Skin of body (tissue), 2 donors: Measurements from ENCODE around the gene PRPF19. TPM values are rescaled to one million over a fixed set of nuclear protein-coding genes. Genes with fewer than 3 reads are reported as not detected.

Source experiments
- DNase-seq: peaks from one replicate; lab custom pipeline; 2025; lab: John Stamatoyannopoulos, UW
- total RNA-seq: library from RNA; depleted of rRNA; stranded (reverse); fragments of >200 nt; gene quantifications from one replicate; pipeline ENCODE4 v1.2.3, GENCODE V29; 2014

The PRPF19 gene
- total RNA-seq, 1 donor from 2014 or later = 31.7 TPM

DNA sequence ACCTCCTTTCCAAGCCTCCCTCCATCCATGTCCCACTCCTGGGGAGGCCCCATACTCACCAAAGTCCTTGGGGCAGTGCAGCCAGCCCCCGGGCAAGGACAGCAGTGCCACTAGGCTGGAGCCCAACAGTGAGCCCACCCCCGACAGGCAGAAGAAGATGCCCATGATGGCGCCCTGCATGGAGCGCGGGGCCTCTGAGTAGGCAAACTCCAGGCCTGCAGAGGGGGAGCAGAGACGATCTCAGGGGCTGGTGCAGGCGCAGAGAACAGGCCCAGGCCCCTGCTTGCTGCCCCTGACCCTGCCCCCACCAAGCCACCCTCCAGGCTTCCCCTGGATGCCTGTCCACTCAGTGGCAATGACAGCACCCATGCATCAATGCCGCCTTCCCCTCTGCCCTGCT lies 31.4 kb upstream of the PRPF19 start:
- no peak for DNase-seq

DNA sequence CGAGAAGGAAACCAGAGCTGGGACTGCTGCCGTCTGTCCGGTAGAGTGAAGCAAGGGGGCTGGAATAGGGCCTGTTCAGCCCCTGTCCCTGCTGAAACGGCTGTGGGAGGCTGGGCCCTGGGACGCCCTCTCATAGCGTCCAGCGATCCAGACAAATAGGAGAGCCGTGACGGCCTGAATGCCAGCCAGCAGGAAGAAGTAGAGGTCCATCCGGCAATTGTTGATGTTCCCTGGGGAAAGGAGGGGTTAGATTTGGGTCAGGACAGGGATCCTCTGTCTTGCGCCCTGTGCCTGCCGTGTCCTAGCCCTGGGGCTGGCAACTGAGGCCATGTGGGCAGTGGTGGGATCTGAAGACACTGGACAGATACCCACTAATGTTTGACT lies 30.8 kb upstream of the PRPF19 start:
- DNase-seq = no peak

DNA sequence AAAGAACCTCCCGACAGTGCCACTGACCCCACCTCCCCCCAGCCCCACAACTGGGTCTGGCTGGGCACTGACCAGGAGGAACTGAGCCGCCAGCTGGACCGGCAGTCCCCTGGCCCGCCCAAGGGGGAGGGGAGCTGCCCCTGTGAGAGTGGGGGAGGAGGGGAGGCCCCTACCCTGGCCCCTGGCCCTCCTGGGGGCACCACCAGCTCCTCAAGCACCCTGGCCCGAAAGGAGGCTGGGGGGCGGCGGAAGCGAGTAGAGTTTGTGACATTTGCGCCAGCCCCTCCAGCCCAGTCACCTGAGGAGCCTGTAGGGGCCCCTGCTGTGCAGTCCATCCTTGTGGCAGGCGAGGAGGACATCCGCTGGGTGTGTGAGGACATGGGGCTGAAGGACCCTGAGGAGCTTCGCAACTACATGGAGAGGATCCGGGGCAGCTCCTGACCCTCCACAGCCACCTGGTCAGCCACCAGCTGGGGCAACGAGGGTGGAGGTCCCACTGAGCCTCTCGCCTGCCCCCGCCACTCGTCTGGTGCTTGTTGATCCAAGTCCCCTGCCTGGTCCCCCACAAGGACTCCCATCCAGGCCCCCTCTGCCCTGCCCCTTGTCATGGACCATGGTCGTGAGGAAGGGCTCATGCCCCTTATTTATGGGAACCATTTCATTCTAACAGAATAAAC lies 30.2 kb upstream of the PRPF19 start:
- DNase-seq = no peak

DNA sequence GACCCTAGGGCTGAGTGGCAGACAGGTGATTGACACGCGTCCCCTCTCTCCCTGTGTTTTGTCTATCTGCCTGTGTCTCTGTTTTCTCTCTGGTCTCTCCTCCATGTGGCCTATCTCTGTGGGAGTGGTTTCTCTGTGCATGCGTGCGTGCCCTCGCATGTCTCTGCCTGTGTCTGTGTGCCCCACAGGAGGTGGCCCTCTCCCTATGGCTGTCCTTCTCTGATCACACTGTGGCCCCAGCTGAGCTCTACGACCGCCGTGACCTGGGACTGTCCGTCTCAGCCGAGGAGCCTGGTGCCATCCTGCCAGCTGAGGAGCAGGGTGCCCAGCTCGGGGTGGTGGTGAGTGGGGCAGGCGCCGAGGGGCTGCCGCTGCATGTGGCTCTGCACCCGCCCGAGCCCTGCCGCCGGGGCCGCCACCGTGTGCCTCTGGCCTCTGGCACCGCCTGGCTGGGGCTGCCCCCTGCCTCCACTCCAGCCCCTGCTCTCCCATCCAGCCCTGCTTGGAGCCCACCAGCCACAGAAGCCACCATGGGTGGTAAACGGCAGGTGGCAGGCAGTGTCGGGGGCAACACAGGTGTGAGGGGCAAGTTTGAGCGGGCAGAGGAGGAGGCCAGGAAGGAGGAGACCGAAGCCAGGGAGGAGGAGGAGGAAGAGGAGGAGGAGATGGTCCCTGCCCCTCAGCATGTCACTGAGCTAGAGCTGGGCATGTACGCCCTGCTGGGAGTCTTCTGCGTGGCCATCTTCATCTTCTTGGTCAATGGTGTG lies 29.5 kb upstream of the PRPF19 start:
- no peak for DNase-seq

DNA sequence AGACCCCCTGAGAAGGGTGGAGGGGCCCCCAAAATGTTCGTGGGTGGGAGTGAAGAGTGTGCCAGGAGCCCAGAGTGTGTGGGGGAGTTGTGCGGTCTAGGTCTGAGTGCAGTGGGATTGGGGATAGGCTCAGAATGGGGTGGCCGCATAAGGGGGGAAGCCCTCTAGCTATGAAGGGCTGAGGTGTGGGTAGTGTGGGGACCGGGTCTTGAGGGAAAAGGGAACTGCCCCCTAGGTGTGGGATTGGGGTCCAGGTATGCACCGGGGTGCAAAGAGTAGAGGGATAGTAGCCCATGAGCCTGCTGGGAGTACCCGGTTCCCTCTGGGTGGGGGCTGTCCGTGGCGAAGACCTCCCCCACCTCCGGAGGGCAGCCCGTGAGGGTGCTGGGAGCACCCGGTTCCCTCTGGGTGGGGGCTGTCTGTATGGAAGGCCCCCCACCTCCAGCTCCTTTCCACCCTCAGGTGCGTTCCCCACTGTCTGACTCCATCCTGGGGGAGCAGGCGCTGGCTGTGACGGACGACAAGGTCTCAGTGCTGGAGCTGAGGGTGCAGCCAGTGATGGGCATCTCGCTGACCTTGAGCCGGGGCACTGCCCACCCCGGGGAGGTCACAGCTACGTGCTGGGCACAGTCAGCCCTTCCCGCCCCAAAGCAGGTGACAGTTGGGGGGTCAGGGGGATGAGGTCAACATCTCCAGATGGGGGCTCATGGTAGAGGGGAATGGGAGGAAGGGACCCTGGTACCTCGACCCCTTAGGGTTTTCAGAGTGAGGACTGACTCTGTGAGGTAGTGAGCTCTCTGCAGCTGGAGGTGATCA lies 28.6 kb upstream of the PRPF19 start:
- no peak for DNase-seq

DNA sequence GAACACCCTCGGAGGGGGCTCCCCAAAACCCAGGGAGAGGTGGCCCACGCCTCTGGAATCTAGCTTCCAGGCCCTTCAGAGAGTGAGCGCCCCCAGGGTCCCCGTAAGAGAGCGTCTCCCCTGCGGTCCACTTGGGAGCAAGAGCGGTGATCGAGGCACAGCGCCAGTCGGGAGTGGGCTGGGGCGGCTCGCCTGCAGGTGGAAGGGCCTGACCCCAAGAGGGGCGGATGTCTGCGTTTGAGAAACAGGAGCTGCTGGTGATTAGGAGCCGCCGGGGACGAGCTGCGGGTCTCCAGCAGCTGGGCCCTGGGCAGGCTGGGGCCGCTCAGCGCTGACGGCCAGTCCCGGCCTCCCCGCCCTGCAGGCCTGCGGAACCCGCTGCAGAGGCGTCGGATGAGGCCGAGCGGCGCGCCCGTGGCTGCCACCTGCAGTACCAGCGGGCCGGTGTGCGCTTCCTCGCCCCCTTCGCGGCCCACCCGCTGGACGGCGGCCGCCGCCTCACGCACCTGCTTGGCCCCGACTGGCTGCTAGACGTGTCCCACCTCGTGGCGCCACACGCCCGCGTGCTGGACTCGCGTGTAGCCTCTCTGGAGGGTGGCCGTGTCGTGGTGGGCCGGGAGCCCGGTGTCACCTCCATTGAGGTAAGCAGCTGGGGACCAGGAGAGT lies 27.9 kb upstream of the PRPF19 start:
- DNase-seq = no peak

DNA sequence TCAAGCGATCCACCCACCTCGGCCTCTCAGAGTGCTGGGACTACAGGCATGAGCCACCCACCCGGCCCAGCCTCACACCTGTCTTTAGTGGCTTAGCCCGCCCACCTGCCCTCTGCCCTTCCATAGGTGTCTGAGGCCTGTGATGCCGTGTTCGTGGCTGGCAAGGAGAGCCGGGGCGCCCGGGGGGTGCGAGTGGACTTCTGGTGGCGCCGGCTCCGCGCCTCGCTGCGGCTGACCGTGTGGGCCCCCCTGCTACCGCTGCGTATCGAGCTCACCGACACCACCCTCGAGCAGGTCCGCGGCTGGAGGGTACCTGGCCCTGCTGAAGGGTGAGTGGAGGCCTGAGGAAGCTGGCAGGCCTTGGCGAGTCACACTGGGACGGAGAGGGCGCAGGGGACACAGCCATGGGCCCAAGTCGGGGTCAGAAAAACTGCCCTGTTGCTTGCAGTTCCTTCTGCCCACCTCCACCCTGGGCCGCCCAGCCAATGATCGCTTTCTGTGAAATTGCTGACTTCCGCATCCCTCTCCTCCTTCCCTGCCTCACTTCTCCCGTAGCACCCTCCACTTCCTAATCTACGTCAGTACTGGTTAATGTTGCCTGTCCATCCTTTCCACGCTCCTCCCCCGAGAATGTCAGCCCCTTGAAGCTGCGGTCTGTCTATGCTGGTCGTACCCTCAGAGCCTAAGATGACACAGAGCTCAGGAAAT lies 27.2 kb upstream of the PRPF19 start:
- DNase-seq = no peak

DNA sequence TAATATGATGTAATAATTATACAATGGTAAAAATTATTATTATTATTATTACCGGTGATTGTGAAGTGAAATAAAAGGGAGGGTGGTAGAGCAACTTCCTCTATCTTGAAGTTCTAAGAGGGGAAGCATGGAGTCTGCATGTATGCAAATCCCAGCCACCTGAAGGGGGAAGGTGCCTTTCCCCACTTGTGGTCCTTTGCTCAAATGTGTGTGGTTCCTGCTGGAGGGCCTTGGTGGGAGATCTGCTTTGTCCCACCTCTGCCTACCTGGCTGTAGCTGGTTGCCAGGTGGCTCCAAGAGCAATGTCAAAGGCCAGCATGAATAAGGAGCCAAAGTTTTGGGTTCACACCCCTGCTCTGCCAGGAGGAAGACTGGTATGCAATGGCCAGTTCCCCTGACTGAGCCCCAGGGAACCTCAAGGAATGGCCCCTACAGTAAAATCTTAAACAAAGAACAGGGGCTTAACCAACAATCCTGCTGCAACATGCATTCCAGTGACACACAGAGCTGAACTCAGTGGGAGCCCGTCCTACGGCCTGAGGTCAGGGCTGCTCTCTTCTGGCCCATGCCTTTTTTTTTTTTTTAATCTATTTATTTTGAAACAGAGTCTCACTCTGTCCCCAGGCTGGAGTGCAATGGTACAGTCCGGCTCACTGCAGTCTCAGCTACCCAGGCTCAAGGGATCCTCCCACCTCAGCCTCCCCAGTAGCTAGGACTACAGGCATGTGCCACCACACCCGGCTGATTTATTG lies 26.4 kb upstream of the PRPF19 start:
- DNase-seq = no peak

DNA sequence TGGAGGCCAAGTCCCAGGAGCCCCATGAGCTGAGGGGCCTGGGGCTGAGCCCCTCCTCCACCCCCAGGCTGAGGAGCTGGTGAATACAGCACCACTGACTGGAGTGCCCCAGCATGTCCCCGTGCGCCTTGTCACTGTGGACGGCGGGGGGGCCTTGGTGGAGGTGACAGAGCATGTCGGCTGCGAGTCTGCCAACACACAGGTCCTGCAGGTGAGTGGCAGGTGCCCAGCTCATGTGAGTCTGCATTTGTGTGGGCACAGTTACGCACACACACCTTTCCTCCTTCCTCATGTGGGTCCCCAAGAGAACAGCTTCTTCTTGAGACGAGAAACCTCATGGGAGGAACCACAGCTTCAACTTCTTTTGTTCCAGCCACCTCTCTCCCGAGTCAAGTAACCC lies 25.5 kb upstream of the PRPF19 start:
- no peak for DNase-seq

DNA sequence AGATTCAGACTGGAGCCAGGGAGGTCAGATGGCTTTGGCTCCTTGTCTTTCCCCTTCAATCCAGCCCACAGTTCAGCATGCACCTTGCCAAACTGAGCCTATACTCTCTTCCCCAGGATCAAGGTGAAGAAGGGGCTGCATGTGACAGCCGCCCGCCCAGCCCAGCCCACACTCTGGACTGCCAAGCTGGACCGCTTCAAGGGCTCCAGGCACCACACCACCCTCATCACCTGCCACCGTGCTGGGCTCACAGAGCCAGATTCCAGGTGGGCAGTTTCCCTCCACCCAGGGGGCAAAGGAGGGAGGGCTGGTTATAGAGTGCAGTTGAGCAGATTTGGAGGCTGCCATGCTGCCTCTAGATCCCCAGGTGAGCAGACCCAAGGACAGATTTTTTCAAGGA lies 24.0 kb upstream of the PRPF19 start:
- DNase-seq = no peak

DNA sequence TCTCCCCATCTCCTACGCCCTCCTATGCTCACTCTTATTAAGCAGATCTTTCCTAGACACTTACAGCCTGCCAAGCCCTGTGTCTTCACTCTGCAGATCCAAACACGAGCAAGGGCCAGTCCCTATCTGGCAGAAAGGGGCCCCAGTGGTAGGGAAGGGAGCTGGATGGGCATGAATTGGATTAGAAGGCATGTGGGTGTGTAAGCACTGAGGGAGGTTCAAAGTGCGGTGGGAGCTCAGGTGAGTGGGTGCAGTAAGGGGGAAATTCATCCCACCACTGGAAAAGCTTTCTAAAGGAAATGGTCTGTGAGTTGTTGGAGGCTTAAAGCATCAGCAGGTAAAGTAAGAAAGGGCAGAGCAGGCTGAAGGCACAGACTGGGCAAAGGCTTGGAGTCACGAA lies 23.4 kb upstream of the PRPF19 start:
- DNase-seq = no peak

DNA sequence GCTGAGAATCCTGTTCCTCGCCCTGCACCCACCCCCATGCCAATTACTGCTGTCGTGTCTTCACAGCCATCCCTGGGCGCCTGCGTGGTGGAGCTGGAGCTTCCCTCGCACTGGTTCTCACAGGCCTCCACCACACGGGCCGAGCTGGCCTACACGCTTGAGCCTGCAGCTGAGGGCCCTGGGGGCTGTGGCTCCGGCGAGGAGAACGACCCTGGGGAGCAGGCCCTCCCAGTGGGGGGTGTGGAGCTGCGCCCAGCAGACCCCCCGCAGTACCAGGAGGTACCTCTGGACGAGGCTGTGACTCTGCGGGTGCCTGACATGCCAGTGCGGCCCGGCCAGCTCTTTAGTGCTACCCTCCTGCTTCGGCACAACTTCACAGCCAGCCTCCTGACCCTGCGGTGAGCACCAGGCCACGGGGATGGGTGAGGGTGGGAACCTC lies 22.2 kb upstream of the PRPF19 start:
- DNase-seq = no peak

DNA sequence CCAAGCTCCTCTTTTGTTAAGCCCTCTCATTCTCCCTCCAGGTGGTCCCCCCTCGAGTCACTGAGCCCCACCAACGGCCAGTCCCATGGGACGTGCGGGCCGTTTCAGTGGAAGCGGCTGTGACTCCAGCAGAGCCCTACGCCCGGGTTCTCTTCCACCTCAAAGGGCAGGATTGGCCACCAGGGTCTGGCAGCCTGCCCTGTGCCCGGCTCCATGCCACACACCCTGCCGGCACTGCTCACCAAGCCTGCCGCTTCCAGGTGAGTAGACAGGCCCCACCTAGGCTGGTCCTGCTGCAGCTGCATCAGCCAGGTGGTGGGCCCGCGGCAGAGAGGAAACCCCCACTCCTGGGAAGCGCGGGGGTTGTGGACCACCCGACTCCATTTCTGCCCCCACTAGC lies 21.2 kb upstream of the PRPF19 start:
- DNase-seq = no peak

DNA sequence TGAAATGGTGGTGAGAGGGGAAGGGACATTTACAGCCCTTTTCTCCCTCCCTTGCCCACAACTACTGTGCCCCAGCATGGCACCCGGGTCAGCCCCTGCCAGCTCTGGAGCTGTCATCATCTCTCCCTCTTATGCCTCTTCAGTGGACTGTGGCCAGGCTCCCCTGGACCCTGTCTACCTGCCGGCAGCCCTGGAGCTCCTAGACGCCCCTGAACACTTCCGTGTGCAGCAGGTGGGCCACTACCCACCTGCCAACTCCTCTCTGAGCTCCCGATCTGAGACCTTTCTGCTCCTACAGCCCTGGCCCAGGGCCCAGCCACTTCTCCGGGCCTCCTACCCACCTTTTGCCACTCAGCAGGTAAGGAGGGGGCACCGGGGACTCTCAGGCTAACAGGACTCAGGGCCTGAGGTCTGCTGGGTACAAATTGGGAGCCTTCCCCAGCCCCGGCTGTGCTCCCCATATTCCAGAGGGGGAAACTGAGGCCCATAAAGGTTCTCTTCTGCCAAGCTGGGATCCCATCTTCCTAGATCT lies 20.7 kb upstream of the PRPF19 start:
- DNase-seq = no peak

DNA sequence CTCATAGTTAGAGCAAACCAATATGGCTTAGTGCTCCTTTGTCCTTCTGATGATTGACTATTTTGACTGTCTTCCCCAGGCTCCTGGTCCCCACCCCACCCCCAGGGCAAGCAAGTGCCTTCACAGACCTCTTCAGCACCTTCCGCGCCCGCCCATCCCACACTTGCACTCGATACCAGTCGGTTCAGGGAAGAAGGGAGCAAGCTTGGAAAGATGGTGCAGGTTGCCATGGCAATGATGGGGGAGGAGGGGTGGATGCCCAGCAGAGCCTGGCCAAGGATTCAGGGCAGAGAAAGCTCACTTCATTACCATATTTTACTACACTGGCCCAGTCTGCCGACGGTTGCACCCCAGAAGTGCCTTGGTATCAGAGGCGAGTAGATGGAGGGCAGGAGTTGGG lies 20.1 kb upstream of the PRPF19 start:
- DNase-seq = no peak

DNA sequence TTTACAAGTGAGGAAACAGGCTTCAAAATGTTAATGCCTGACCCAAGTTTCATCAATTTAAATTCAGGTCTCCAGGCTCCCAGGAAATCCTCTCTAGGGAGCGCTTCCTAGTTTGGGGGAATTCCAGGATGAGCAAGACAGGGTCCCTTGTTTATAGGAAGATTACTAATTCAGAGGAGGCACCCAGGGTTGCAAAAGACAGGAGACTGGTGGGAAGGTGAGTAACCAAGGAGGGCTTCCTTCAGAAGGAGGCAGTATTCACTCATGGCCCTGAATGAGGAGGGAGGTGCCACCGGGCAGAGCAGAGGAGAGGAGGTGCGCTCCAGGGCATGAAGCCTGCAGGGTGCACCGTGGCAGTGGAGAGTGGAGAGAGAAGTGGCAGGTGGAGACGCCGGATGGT lies 19.5 kb upstream of the PRPF19 start:
- DNase-seq = no peak

DNA sequence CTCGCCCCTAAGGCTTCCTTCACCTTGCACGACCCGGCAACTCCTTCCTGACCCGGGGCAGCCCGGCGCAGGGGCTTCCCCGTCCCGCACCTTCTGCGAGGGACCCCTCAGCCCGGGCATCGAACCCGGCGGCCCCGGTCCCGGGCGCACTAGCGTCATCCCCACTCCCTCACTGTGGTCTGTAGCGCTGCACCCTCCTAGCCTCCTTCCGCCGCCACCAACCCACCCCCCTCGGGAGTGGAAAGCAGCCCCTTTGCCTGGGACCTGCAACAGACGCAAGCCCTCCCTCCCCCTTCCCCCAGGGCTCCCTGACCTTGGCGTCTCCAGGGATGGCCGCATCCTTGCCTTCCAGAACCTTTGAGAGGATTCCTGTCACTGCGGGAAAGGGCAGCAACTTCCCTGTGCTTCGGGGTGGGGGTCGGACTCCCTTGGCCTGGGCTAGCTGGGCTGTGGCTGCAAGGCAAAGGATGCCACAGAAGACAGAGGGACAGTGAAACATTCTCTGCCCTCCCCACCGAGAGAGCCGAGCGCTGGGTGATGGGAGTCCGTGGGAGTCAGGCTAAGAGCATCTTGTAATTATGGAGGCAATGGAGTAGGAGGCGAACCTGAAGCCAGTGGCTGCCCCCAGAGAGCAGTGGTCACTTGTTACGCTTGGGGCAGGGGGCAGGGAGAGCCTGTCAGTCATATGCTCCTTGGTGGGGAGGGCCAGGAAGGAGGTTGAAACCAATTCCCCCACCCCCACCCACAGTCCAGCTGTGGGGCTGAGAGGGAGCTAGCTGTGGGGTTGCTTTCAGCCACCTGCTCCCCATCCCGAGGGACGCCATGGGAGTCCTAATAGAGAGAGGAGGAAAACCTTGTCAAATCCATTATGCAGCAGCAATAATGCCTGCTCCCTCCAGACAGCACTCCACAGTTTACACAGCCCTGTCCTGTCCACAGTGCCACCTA lies 18.8 kb upstream of the PRPF19 start:
- no peak for DNase-seq

DNA sequence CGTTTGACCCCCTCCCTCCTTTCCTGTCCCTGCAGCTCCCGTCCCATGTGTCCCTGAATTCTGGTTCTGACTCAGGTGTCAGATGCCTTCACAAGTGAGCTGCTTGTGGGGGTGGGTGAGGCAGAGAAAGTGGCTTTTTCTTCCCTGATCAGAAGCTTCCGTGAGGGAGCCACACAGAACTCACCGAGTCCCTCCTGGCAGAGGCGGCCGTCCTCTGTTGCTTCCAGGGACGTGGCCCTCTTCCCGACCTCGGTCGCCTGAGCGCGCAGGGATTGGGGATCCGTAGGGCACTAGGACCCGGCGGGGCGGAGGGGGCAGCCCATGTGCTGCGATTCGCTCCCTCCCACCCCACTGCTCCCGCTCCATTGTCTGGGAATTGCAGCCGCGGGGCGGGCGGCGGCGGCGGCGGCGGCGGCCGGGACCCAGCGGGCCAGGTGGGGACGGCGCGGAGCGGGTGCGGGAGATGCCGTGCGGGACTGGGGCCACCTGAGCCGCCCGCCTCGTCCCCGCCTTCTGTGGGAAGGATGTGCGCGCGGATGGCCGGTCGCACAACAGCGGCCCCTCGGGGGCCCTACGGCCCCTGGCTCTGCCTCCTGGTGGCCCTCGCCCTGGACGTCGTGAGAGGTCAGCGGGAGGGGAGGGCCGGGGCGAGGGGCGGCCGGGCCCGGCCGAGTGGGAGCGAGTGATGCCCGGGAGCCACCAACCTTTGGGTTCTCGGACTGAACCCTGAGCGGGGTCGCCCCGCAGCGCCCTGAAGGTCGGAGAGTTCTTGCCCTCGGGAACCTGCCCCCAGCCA lies 17.9 kb upstream of the PRPF19 start, which contains the start of gene TMEM132A:
TSS of gene TMEM132A (plus strand) at position 351 of the 796 bp plus-strand sequence. CDS start at position 525, 174 bp downstream.
- DNase-seq = peak; percentile 54
